Suprapubic skin (tissue), 3 donors: ENCODE measurements around the gene DUOX1.

Experiments used
- POLR2AphosphoS5 ChIP-seq, 3 donors: sonication (generic); formaldehyde crosslinking; IDR thresholded peaks; one replicate each; pipeline ENCODE4 v1.6.1; 2017; ENCODE audit warnings: antibody characterized with exemption in 3 of 3
- TF ChIP-seq, protein P1 (sequence below), 2 donors: fragments of 200-600 bp in 1 of 2; fragments of 450-650 bp in 1 of 2; sonication (generic) in 1 of 2; IDR thresholded peaks; one replicate each; pipeline ENCODE4 v1.5.1; 2016 to 2019; ENCODE audit warnings: antibody characterized with exemption in 2 of 2, mild to moderate bottlenecking in 1 of 2, moderate library complexity in 1 of 2

DNA sequence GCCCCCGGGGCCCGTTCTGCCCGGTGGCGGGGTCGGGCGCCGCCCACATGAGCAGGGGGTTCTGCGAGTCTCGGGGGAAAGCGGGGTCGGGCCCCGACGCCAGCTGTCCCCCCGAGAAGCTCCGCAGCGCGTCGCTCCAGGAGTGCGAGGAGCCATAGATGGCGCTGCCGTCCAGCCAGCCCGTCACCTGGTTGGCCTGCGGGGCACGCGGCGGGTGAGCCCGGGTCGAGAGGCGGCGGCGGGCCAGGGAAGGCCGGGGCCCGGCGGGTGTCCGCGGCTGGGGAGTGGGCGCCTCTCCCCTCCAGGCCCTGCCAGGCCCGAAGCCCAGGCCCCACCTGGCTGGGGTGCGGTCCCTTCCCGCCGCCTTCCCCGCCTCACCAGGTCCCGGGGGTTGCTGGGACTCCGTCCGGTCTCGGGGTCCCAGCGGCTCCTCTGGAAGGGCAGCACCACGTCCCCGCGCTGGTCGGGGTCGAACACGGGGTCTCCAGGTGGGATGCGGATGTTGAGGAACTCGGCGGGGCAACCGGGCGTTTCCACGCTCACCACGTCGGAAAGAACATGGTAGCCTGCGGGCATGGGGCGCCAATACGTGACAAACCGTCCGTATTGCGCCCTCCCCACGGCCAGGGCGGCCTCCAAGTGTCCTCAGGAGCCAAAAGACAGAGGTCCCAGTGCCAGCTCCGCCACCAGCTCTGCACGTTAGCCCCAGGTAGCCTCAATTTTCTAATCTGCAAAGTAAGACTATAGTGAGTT lies 18.2 kb upstream of the DUOX1 start:
- TF ChIP-seq, protein P1, sequence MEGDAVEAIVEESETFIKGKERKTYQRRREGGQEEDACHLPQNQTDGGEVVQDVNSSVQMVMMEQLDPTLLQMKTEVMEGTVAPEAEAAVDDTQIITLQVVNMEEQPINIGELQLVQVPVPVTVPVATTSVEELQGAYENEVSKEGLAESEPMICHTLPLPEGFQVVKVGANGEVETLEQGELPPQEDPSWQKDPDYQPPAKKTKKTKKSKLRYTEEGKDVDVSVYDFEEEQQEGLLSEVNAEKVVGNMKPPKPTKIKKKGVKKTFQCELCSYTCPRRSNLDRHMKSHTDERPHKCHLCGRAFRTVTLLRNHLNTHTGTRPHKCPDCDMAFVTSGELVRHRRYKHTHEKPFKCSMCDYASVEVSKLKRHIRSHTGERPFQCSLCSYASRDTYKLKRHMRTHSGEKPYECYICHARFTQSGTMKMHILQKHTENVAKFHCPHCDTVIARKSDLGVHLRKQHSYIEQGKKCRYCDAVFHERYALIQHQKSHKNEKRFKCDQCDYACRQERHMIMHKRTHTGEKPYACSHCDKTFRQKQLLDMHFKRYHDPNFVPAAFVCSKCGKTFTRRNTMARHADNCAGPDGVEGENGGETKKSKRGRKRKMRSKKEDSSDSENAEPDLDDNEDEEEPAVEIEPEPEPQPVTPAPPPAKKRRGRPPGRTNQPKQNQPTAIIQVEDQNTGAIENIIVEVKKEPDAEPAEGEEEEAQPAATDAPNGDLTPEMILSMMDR (IDR thresholded peaks at IDR 0.05): no peak
- no peak for TF ChIP-seq POLR2AphosphoS5 (IDR thresholded peaks at IDR 0.05)
